Neural progenitor cell (in vitro differentiated cells): ENCODE results near the gene APLN.

Experiments
- EZH2 ChIP-seq: fragments of 200-600 bp; sonication (generic); IDR thresholded peaks from 2 replicates; pipeline ENCODE4 v1.6.1; 2017; ENCODE audit warnings: antibody characterized with exemption, mild to moderate bottlenecking, moderate library complexity
- EZH2phosphoT487 ChIP-seq: fragments of 200-600 bp; sonication (generic); IDR thresholded peaks from 2 replicates; pipeline ENCODE4 v1.6.1; 2017; ENCODE audit warnings: antibody characterized with exemption
- TF ChIP-seq, protein P1 (sequence below): fragments of 200-600 bp; sonication (generic); IDR thresholded peaks from 2 replicates; pipeline ENCODE4 v1.5.1; 2017; ENCODE audit warnings: antibody characterized with exemption, mild to moderate bottlenecking

DNA sequence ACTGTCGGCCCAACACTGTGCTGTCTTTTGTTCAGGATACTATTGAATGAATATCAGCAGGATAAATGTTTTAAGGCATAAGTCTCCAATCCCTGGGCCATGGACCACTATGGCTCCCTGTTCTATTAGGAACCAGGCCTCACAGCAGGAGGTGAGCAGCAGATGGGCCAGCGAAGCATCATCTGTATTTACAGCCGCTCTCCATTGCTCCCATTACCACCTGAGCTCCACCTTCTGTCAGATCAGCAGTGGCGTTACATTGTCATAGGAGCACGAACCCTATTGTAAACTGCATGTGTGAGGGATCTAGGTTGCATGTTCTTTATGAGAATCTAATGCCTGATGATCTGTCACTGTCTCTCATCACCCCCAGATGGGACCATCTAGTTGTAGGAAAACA lies 3.7 kb upstream of the APLN start:
- TF ChIP-seq, protein P1, sequence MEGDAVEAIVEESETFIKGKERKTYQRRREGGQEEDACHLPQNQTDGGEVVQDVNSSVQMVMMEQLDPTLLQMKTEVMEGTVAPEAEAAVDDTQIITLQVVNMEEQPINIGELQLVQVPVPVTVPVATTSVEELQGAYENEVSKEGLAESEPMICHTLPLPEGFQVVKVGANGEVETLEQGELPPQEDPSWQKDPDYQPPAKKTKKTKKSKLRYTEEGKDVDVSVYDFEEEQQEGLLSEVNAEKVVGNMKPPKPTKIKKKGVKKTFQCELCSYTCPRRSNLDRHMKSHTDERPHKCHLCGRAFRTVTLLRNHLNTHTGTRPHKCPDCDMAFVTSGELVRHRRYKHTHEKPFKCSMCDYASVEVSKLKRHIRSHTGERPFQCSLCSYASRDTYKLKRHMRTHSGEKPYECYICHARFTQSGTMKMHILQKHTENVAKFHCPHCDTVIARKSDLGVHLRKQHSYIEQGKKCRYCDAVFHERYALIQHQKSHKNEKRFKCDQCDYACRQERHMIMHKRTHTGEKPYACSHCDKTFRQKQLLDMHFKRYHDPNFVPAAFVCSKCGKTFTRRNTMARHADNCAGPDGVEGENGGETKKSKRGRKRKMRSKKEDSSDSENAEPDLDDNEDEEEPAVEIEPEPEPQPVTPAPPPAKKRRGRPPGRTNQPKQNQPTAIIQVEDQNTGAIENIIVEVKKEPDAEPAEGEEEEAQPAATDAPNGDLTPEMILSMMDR: no peak
- TF ChIP-seq EZH2phosphoT487 (no peak), EZH2 (no peak)
